WTC11 (cell line): ENCODE measurements around the gene TFCP2. TPM values are rescaled to one million over a fixed set of nuclear protein-coding genes. Genes with fewer than 3 reads are reported as not detected.

Experiments used
- ATAC-seq: fragments of 200-7000 bp; cut with Tn5 transposase; 2 replicates; pipeline ENCODE4 v1.10.0; 2021; ENCODE audit warnings: mild to moderate bottlenecking, moderate library complexity
- Bru-seq: library from RNA; stranded (reverse); fragments of 400-500 nt; gene quantifications from one replicate; lab custom pipeline; 2021; lab: Mats Ljungman, UMichigan
- CTCF ChIA-PET: fragments of 300-600 bp; sonication (Branson Sonifier 250); formaldehyde crosslinking; loops from one replicate; lab custom pipeline; 2021; ENCODE audit warnings: antibody characterized with exemption; lab: Charles Lee
- POLR2A ChIA-PET: fragments of 350-600 bp; sonication (Branson Sonifier 250); formaldehyde crosslinking; loops from one replicate; lab custom pipeline; 2021; ENCODE audit warnings: antibody characterized with exemption; lab: Charles Lee
- DNase-seq: peaks from one replicate; pipeline ENCODE4 v3.0.0; 2021; ENCODE audit warnings: low spot score
- H3K27ac Mint-ChIP-seq: 2 replicates; pipeline ENCODE4 v1.8.0; 2021; ENCODE audit warnings: mixed read lengths
- H3K27me3 Mint-ChIP-seq: 2 replicates; pipeline ENCODE4 v1.8.0; 2021; ENCODE audit warnings: low read depth, mild to moderate bottlenecking, moderate library complexity, mixed read lengths
- H3K36me3 Mint-ChIP-seq: 2 replicates; pipeline ENCODE4 v1.8.0; 2021; ENCODE audit warnings: mixed read lengths
- H3K4me1 Mint-ChIP-seq: 2 replicates; pipeline ENCODE4 v1.8.0; 2022; ENCODE audit warnings: mixed read lengths
- H3K4me3 Mint-ChIP-seq: 2 replicates; pipeline ENCODE4 v1.8.0; 2021; ENCODE audit warnings: mild to moderate bottlenecking, moderate library complexity, mixed read lengths
- H3K9me3 Mint-ChIP-seq: 2 replicates; pipeline ENCODE4 v1.8.0; 2021; ENCODE audit warnings: mixed read lengths
- ATF1 ChIP-seq: sonication (generic); formaldehyde crosslinking; IDR thresholded peaks from 2 replicates; pipeline ENCODE4 v1.8.1; 2023; ENCODE audit warnings: mild to moderate bottlenecking, moderate library complexity, missing genetic modification reagents
- ATF3 ChIP-seq: sonication (generic); formaldehyde crosslinking; conservative IDR thresholded peaks from 2 replicates; pipeline ENCODE4 v1.8.1; 2022; ENCODE audit warnings: mild to moderate bottlenecking, missing genetic modification reagents
- CBFB ChIP-seq: sonication (generic); formaldehyde crosslinking; IDR thresholded peaks from 2 replicates; pipeline ENCODE4 v1.8.1; 2022; ENCODE audit warnings: mild to moderate bottlenecking, low read depth, missing genetic modification reagents
- CTCF ChIP-seq: fragments of 200-600 bp; IDR thresholded peaks from 2 replicates; pipeline ENCODE4 v1.8.0; 2022; ENCODE audit warnings: antibody characterized with exemption
- E2F1 ChIP-seq: sonication (generic); formaldehyde crosslinking; IDR thresholded peaks from 2 replicates; pipeline ENCODE4 v1.8.0; 2022; ENCODE audit warnings: mild to moderate bottlenecking, missing genetic modification reagents
- E2F4 ChIP-seq: sonication (generic); formaldehyde crosslinking; IDR thresholded peaks from 2 replicates; pipeline ENCODE4 v1.8.1; 2022; ENCODE audit warnings: low read depth, mild to moderate bottlenecking, moderate library complexity, missing genetic modification reagents, borderline replicate concordance
- E2F5 ChIP-seq: sonication (generic); formaldehyde crosslinking; IDR thresholded peaks from 2 replicates; pipeline ENCODE4 v1.8.1; 2022; ENCODE audit warnings: mild to moderate bottlenecking, moderate library complexity, missing genetic modification reagents
- HMGXB4 ChIP-seq: sonication (generic); formaldehyde crosslinking; IDR thresholded peaks from 2 replicates; pipeline ENCODE4 v1.8.1; 2023; ENCODE audit warnings: mild to moderate bottlenecking, moderate library complexity, missing genetic modification reagents
- MAX ChIP-seq: sonication (generic); formaldehyde crosslinking; IDR thresholded peaks from 2 replicates; pipeline ENCODE4 v1.8.0; 2022; ENCODE audit warnings: mild to moderate bottlenecking, missing genetic modification reagents
- MLX ChIP-seq: sonication (generic); formaldehyde crosslinking; IDR thresholded peaks from 2 replicates; pipeline ENCODE4 v1.8.1; 2023; ENCODE audit warnings: mild to moderate bottlenecking, missing genetic modification reagents, moderate library complexity
- OVOL2 ChIP-seq: fragments of 250-450 bp; sonication (Bioruptor Pico); IDR thresholded peaks from 2 replicates; pipeline ENCODE4 v1.9.0; 2021; ENCODE audit warnings: mild to moderate bottlenecking, borderline replicate concordance
- ZNF232 ChIP-seq: sonication (generic); formaldehyde crosslinking; IDR thresholded peaks from 2 replicates; pipeline ENCODE4 v1.8.0; 2022; ENCODE audit warnings: mild to moderate bottlenecking, missing genetic modification reagents
- ZNF263 ChIP-seq: sonication (generic); formaldehyde crosslinking; IDR thresholded peaks from 2 replicates; pipeline ENCODE4 v1.8.1; 2022; ENCODE audit warnings: low read depth, mild to moderate bottlenecking, moderate library complexity, missing genetic modification reagents
- ZNF416 ChIP-seq: fragments of 250-450 bp; sonication (Bioruptor Pico); IDR thresholded peaks from 2 replicates; pipeline ENCODE4 v1.9.0; 2021; ENCODE audit warnings: mild to moderate bottlenecking, inconsistent platforms
- ZNF425 ChIP-seq: fragments of 250-450 bp; sonication (Bioruptor Pico); conservative IDR thresholded peaks from 2 replicates; pipeline ENCODE4 v1.9.0; 2021; ENCODE audit warnings: mild to moderate bottlenecking
- ZNF532 ChIP-seq: fragments of 250-450 bp; sonication (Bioruptor Pico); IDR thresholded peaks from 2 replicates; pipeline ENCODE4 v1.9.0; 2021; ENCODE audit warnings: mild to moderate bottlenecking, borderline replicate concordance
- long read RNA-seq, 3 experiments: library from RNA in 1 of 3; library from capped mRNA in 1 of 3; library from polyadenylated mRNA in 1 of 3; unstranded in 2 of 3; stranded (forward) in 1 of 3; transcript quantifications; one replicate each; pipeline ENCODE4 v2.0.0, GENCODE V29; 2021
- total RNA-seq: library from RNA; stranded (reverse); gene quantifications from 3 replicates; pipeline ENCODE4 v1.2.3, GENCODE V29; 2021

Gene TFCP2
- 35.4 to 37.8 TPM (median 37.4 TPM) in 3 replicates for total RNA-seq
- percentile 84 among the genes with signal in this experiment for Bru-seq, nascent RNA
- long read RNA-seq, experiment 1, transcript TFCP2-201 (15 exons, 3,546 nt) = major isoform, 91 of 151 reads
- long read RNA-seq, experiment 1, partial matches to known transcripts = 10 of 151 reads
- long read RNA-seq, experiment 1, other reads (novel, unspliced or antisense) = 50 of 151 reads
- long read RNA-seq, experiment 2, transcript TFCP2-201 (15 exons, 3,546 nt) = major isoform, 17 of 53 reads
- long read RNA-seq, experiment 2, partial matches to known transcripts = 10 of 53 reads
- long read RNA-seq, experiment 2, other reads (novel, unspliced or antisense) = 26 of 53 reads
- long read RNA-seq, experiment 3, transcript TFCP2-201 (15 exons, 3,546 nt) = major isoform, 15 of 31 reads
- long read RNA-seq, experiment 3, partial matches to known transcripts = 3 of 31 reads
- long read RNA-seq, experiment 3, other reads (novel, unspliced or antisense) = 13 of 31 reads

GRCh38 chr12:51172515-51173431 is at the start of gene TFCP2:
TFCP2 (minus strand) TSS chr12:51173135; CDS start chr12:51172422, 713 bp downstream.
- H3K9me3 Mint-ChIP-seq = no peaks in the 10 kb centered on the region
- ATAC-seq (peak; percentile 91), DNase-seq (peak; percentile 95)
- H3K4me3 Mint-ChIP-seq = no peak within 1 kb of the TSS; the same call in 1 of the 2 replicates
- H3K36me3 Mint-ChIP-seq = peaks cover 2% of the 10 kb centered on the region
- ChIA-PET CTCF (interaction anchor here (1.2 kb wide), 1 partner anchor 44 kb away, joined by 3 read pairs; no protein-coding TSS in a partner anchor), POLR2A (interaction anchor here (0.6 to 2.0 kb wide), 4 partner anchors 45 to 161 kb away, joined by 3 to 8 read pairs (median 6); partner anchors contain the start of genes CSRNP2, DAZAP2 and POU6F1)
- peaks cover 6% of the 10 kb centered on the region for H3K4me1 Mint-ChIP-seq
- peaks cover 3% of the 10 kb centered on the region; the same call in 1 of the 2 replicates for H3K27me3 Mint-ChIP-seq
- peak within 1 kb of the TSS; percentile 68; the same call in 1 of the 2 replicates for H3K27ac Mint-ChIP-seq
- TF ChIP-seq E2F5 (CRISPR knock-in tag) (no peak), ZNF263 (CRISPR knock-in tag) (no peak), HMGXB4 (CRISPR knock-in tag) (peak; percentile 27; the same call in 1 of the 2 replicates), ZNF416 (CRISPR knock-in tag) (no peak), CBFB (CRISPR knock-in tag) (no peak), OVOL2 (CRISPR knock-in tag) (no peak), E2F4 (CRISPR knock-in tag) (no peak), ZNF425 (CRISPR knock-in tag) (no peak), ZNF232 (CRISPR knock-in tag) (no peak), MAX (peak; percentile 62; the same call in 1 of the 2 replicates), ATF3 (CRISPR knock-in tag) (no peak), CTCF (no peak), ZNF532 (CRISPR knock-in tag) (no peak), ATF1 (no peak), MLX (CRISPR knock-in tag) (no peak), E2F1 (CRISPR knock-in tag) (no peak)
